Activated naive CD4-positive, alpha-beta T cell treated with anti-CD3 and anti-CD28 coated beads, Interleukin-2, amount 50 U/mL, for 24 hours (primary cell): ENCODE results near the gene EHMT1.

Experiments used
- H3K27ac Mint-ChIP-seq: one replicate; pipeline ENCODE4 v1.8.0; 2021; ENCODE audit warnings: mild to moderate bottlenecking, mixed read lengths
- H3K27me3 Mint-ChIP-seq: one replicate; pipeline ENCODE4 v1.8.0; 2021; ENCODE audit warnings: mixed read lengths
- H3K36me3 Mint-ChIP-seq: one replicate; pipeline ENCODE4 v1.8.0; 2021; ENCODE audit warnings: mixed read lengths
- H3K4me1 Mint-ChIP-seq: one replicate; pipeline ENCODE4 v1.8.0; 2021; ENCODE audit warnings: mixed read lengths
- H3K4me3 Mint-ChIP-seq: one replicate; pipeline ENCODE4 v1.8.0; 2021; ENCODE audit warnings: mild to moderate bottlenecking, mixed read lengths
- H3K9me3 Mint-ChIP-seq: one replicate; pipeline ENCODE4 v1.8.0; 2021; ENCODE audit warnings: mixed read lengths

The EHMT1 gene

GRCh38 chr9:137827908-137828526 is 209.2 kb downstream of the EHMT1 start:
- H3K36me3 Mint-ChIP-seq, result peaks cover 27% of the 10 kb centered on the region

GRCh38 chr9:137828527-137829259 is 209.9 kb downstream of the EHMT1 start:
- H3K4me3 Mint-ChIP-seq, result no peak overlapping the region
- no peaks in the 10 kb centered on the region for H3K4me1 Mint-ChIP-seq
- H3K27me3 Mint-ChIP-seq, result no peaks in the 10 kb centered on the region
- peaks cover 27% of the 10 kb centered on the region for H3K36me3 Mint-ChIP-seq
- no peak overlapping the region for H3K27ac Mint-ChIP-seq
- no peaks in the 10 kb centered on the region for H3K9me3 Mint-ChIP-seq

More at GRCh38 chr9:137827908-137828526, 209.2 kb downstream of the EHMT1 start:
- Mint-ChIP-seq H3K27me3 (no peaks in the 10 kb centered on the region), H3K9me3 (no peaks in the 10 kb centered on the region), H3K4me1 (no peaks in the 10 kb centered on the region), H3K4me3 (no peak overlapping the region), H3K27ac (no peak overlapping the region)

- H3K4me1 Mint-ChIP-seq, result no peaks in the 10 kb centered on the region
- H3K27ac Mint-ChIP-seq, result peak overlapping the region; percentile 38
- H3K4me3 Mint-ChIP-seq, result no peak overlapping the region
- peaks cover 21% of the 10 kb centered on the region for H3K36me3 Mint-ChIP-seq
- H3K27me3 Mint-ChIP-seq, result no peaks in the 10 kb centered on the region
- no peaks in the 10 kb centered on the region for H3K9me3 Mint-ChIP-seq
These were observed 210.6 kb downstream of the EHMT1 start for GRCh38 chr9:137829260-137829996.

GRCh38 chr9:137832191-137832700 is 213.4 kb downstream of the EHMT1 start:
- Mint-ChIP-seq H3K36me3 (peaks cover 5% of the 10 kb centered on the region), H3K9me3 (no peaks in the 10 kb centered on the region), H3K27ac (no peak overlapping the region), H3K27me3 (no peaks in the 10 kb centered on the region), H3K4me3 (no peak overlapping the region), H3K4me1 (no peaks in the 10 kb centered on the region)

- no peaks in the 10 kb centered on the region for H3K27me3 Mint-ChIP-seq
These were observed 214.2 kb downstream of the EHMT1 start for GRCh38 chr9:137832830-137833590.

GRCh38 chr9:137833721-137834613 is 215.2 kb downstream of the EHMT1 start:
- H3K4me1 Mint-ChIP-seq, result no peaks in the 10 kb centered on the region
- H3K27me3 Mint-ChIP-seq, result no peaks in the 10 kb centered on the region
- H3K36me3 Mint-ChIP-seq, result peaks cover 5% of the 10 kb centered on the region
- no peak overlapping the region for H3K4me3 Mint-ChIP-seq
- H3K9me3 Mint-ChIP-seq, result no peaks in the 10 kb centered on the region
- H3K27ac Mint-ChIP-seq, result no peak overlapping the region

More at GRCh38 chr9:137832830-137833590, 214.2 kb downstream of the EHMT1 start:
- no peaks in the 10 kb centered on the region for H3K9me3 Mint-ChIP-seq
- no peak overlapping the region for H3K4me3 Mint-ChIP-seq
- no peaks in the 10 kb centered on the region for H3K4me1 Mint-ChIP-seq
- peaks cover 5% of the 10 kb centered on the region for H3K36me3 Mint-ChIP-seq
- no peak overlapping the region for H3K27ac Mint-ChIP-seq

- no peaks in the 10 kb centered on the region for H3K4me1 Mint-ChIP-seq
- no peaks in the 10 kb centered on the region for H3K27me3 Mint-ChIP-seq
- no peak overlapping the region for H3K4me3 Mint-ChIP-seq
- H3K27ac Mint-ChIP-seq, result no peak overlapping the region
- no peaks in the 10 kb centered on the region for H3K9me3 Mint-ChIP-seq
- peaks cover 5% of the 10 kb centered on the region for H3K36me3 Mint-ChIP-seq
These were observed 216.2 kb downstream of the EHMT1 start for GRCh38 chr9:137834846-137835546.

- H3K9me3 Mint-ChIP-seq, result no peaks in the 10 kb centered on the region
- no peak overlapping the region for H3K27ac Mint-ChIP-seq
- peaks cover 5% of the 10 kb centered on the region for H3K36me3 Mint-ChIP-seq
- H3K4me3 Mint-ChIP-seq, result no peak overlapping the region
- H3K27me3 Mint-ChIP-seq, result no peaks in the 10 kb centered on the region
- no peaks in the 10 kb centered on the region for H3K4me1 Mint-ChIP-seq
These were observed 217.5 kb downstream of the EHMT1 start for GRCh38 chr9:137836151-137836830.

GRCh38 chr9:137836831-137837241 is 218.0 kb downstream of the EHMT1 start:
- Mint-ChIP-seq H3K4me3 (no peak overlapping the region), H3K27ac (no peak overlapping the region), H3K4me1 (no peaks in the 10 kb centered on the region), H3K27me3 (no peaks in the 10 kb centered on the region), H3K36me3 (peaks cover 2% of the 10 kb centered on the region), H3K9me3 (no peaks in the 10 kb centered on the region)

- Mint-ChIP-seq H3K9me3 (no peaks in the 10 kb centered on the region), H3K27ac (no peak overlapping the region), H3K36me3 (peaks cover under 1% of the 10 kb centered on the region), H3K4me3 (no peak overlapping the region), H3K4me1 (no peaks in the 10 kb centered on the region), H3K27me3 (no peaks in the 10 kb centered on the region)
These were observed 218.8 kb downstream of the EHMT1 start for GRCh38 chr9:137837345-137838278.

GRCh38 chr9:137838576-137838975 is 219.8 kb downstream of the EHMT1 start:
- no peak overlapping the region for H3K27ac Mint-ChIP-seq
- H3K9me3 Mint-ChIP-seq, result no peaks in the 10 kb centered on the region
- no peaks in the 10 kb centered on the region for H3K36me3 Mint-ChIP-seq
- no peak overlapping the region for H3K4me3 Mint-ChIP-seq
- no peaks in the 10 kb centered on the region for H3K4me1 Mint-ChIP-seq
- H3K27me3 Mint-ChIP-seq, result no peaks in the 10 kb centered on the region

GRCh38 chr9:137843355-137843754 is 224.6 kb downstream of the EHMT1 start:
- Mint-ChIP-seq H3K4me3 (no peak overlapping the region), H3K27me3 (no peaks in the 10 kb centered on the region), H3K4me1 (no peaks in the 10 kb centered on the region), H3K9me3 (no peaks in the 10 kb centered on the region), H3K36me3 (no peaks in the 10 kb centered on the region), H3K27ac (no peak overlapping the region)
